ENCODE results near the gene PLCB4. TPM values are rescaled to one million over a fixed set of nuclear protein-coding genes. Genes with fewer than 3 reads are reported as not detected.

The PLCB4 gene
- total RNA-seq, 4 donors from 2014 or later: 30.7 to 61.8 (median 47.6) TPM

DNA sequence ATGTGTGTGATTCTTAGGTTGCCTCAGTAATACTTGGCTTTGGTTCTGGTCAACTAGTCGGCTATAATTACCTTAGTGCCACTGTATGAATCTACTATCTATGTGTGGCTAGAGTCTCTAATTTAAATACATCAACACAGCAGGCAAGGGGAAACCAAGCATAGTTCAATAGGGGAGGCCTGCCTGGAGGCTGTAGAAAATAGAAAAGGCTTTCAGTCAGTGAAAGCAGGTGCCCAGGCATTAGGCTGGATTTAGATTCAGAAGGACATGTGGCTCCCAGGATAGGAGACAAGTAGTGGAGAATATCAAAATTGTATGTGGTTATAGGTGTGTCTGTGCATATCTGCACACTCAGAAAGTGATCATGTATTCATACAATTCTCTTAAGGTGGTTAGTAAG, 330.4 kb downstream of the PLCB4 start:
- Histone ChIP-seq H3K36me3 (peaks cover 11 to 52% (median 29%) of the 10 kb centered on the region in 4 donors), H3K4me3 (no peak overlapping the region), H3K27me3 (no peaks in the 10 kb centered on the region), H3K4me1 (no peaks in the 10 kb centered on the region), H3K27ac (replicated peaks in 1 of 4) (no peak overlapping the region), H3K9me3 (no peaks in the 10 kb centered on the region)
- no peak for DNase-seq (ENCODE audit: extremely low spot score)
- no peak for TF ChIP-seq POLR2AphosphoS5 (IDR thresholded peaks at IDR 0.05)
- TF ChIP-seq CTCF (IDR thresholded peaks at IDR 0.05): no peak
- TF ChIP-seq POLR2A (IDR thresholded peaks at IDR 0.05; ENCODE audit: low read depth): no peak
- TF ChIP-seq EP300 (IDR thresholded peaks at IDR 0.05): no peak
- intact Hi-C loops (cut with DNase I): loop anchor here (10.0 kb wide), 1 partner anchor 545 kb away; no protein-coding TSS in a partner anchor
- 100% methylated on average over 1 of the region's 1 CpG for WGBS

DNA sequence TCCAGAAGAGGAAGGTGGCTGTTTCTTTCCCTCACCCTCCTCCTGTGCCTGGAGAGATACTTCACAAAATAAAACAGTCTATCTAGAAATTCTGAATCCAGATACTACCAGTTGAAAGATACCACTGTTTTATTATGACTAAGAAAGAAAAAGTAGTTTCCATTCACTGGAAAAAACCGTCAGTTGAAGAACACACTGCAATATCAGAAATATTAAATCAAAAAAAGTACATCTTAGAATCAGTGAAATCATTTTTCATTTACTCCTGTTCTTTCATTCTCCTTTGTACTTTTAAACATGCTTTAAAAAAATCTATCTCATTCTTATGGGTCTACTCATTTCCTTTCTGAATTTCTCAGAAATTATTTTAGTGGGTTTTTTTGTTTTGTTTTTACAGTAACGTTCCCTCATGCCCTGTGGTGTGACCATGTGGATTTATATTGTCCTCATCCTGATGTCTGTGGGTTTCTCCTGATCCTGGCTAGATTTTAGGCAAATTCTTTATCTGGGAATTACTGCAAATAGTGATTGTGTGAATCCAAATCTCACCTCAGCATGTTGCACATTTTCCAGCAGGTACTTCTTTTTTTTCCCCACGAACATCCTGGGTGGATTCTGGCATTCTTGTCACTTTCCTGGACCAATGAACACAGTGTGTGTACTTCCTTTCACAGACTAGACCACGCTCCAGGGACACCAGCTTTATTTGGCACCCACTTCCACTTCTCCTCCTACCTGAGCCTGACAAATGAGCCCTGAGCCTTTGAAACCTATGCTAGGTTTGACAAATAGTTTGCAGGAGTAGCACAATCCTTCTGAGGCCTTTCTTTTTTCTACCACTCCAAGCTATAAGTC, 331.5 kb downstream of the PLCB4 start:
- 83% methylated on average over 4 of the region's 4 CpGs for WGBS
- no peak for DNase-seq (ENCODE audit: extremely low spot score)
- H3K4me3 ChIP-seq: no peak overlapping the region
- H3K9me3 ChIP-seq: no peaks in the 10 kb centered on the region
- no peak overlapping the region for H3K27ac ChIP-seq (replicated peaks in 1 of 4)
- H3K36me3 ChIP-seq: peaks cover 15 to 45% (median 30%) of the 10 kb centered on the region in 4 donors
- TF ChIP-seq POLR2A (IDR thresholded peaks at IDR 0.05; ENCODE audit: low read depth) (no peak), POLR2AphosphoS5 (IDR thresholded peaks at IDR 0.05) (no peak), EP300 (IDR thresholded peaks at IDR 0.05) (no peak), CTCF (IDR thresholded peaks at IDR 0.05) (no peak)
- no peaks in the 10 kb centered on the region for H3K27me3 ChIP-seq
- intact Hi-C loops (cut with DNase I): no loop called here
- no peaks in the 10 kb centered on the region for H3K4me1 ChIP-seq

DNA sequence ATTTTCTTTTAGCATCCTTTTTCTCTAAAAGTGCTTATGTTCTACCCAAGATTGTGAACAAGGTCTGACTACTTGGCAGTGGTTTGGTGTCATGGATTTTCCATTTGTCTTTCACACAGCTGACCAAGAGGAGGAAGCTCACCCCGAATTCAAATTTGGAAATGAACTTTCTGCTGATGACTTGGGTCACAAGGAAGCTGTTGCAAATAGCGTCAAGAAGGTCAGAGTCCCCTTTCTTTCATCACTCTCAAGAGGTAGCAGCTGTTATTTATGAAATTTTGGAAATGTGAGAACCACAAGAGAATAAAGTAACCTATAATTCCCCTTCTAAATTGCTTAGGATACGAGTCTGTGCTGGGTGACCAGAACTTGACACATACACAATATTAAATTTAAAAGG, 332.5 kb downstream of the PLCB4 start:
- Histone ChIP-seq H3K27me3 (no peaks in the 10 kb centered on the region), H3K36me3 (peaks cover 15 to 36% (median 30%) of the 10 kb centered on the region in 4 donors), H3K27ac (replicated peaks in 1 of 4) (no peak overlapping the region), H3K4me3 (no peak overlapping the region), H3K4me1 (no peaks in the 10 kb centered on the region), H3K9me3 (no peaks in the 10 kb centered on the region)
- no peak for DNase-seq (ENCODE audit: extremely low spot score)
- intact Hi-C loops (cut with DNase I): no loop called here
- TF ChIP-seq POLR2A (IDR thresholded peaks at IDR 0.05; ENCODE audit: low read depth) (no peak), POLR2AphosphoS5 (IDR thresholded peaks at IDR 0.05) (no peak), CTCF (IDR thresholded peaks at IDR 0.05) (no peak), EP300 (IDR thresholded peaks at IDR 0.05) (no peak)
- WGBS: 67% methylated on average over 3 of the region's 3 CpGs

DNA sequence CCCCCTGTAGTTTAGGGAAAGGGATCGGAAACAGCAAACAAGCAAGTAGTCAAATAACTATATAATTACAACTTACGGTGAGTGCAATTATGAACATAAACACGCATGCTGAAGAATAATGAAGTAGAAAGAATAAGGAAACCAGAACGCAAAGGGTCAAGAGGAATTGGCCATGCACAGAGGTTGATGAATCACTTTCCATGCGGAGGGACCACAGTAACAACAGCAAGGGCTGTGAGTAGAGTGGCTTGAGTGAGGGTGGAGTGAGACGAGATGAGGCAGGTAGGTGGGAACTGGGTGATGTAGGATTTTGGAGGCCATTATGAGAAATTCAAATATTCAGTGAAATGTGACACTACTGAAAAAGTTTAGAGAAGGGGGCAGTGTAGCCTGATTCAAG, 333.3 kb downstream of the PLCB4 start:
- no peak for TF ChIP-seq POLR2AphosphoS5 (IDR thresholded peaks at IDR 0.05)
- TF ChIP-seq EP300 (IDR thresholded peaks at IDR 0.05): no peak
- no peak for TF ChIP-seq CTCF (IDR thresholded peaks at IDR 0.05)
- no peak for TF ChIP-seq POLR2A (IDR thresholded peaks at IDR 0.05; ENCODE audit: low read depth)
- WGBS: 90% methylated on average over 6 of the region's 6 CpGs
- Histone ChIP-seq H3K4me1 (no peaks in the 10 kb centered on the region), H3K9me3 (no peaks in the 10 kb centered on the region), H3K4me3 (no peak overlapping the region), H3K27me3 (no peaks in the 10 kb centered on the region), H3K27ac (replicated peaks in 1 of 4) (no peak overlapping the region), H3K36me3 (peaks cover 15 to 39% (median 30%) of the 10 kb centered on the region in 4 donors)
- intact Hi-C loops (cut with DNase I): no loop called here
- no peak for DNase-seq (ENCODE audit: extremely low spot score)
